Endothelial cell of umbilical vein (primary cell): ENCODE results near the gene GRK5. TPM values are rescaled to one million over a fixed set of nuclear protein-coding genes. Genes with fewer than 3 reads are reported as not detected.

Experiments used
- BruUV-seq: library from RNA; stranded (reverse); fragments of 400-500 nt; replicated peaks from 2 replicates; lab custom pipeline; 2021; lab: Mats Ljungman, UMichigan
- CTCF ChIA-PET: fragments of 300-600, 350-600 bp; sonication (Branson Sonifier 250); formaldehyde crosslinking; loops from one replicate; lab custom pipeline; 2021; ENCODE audit warnings: antibody characterized with exemption, inconsistent platforms; lab: Charles Lee
- POLR2A ChIA-PET: fragments of 300-600, 350-600 bp; sonication (Branson Sonifier 250); formaldehyde crosslinking; loops from one replicate; lab custom pipeline; 2021; ENCODE audit warnings: antibody characterized with exemption, inconsistent platforms; lab: Charles Lee
- DNase-seq: peaks from one replicate; pipeline ENCODE4 v3.0.0-alpha.2; 2011; ENCODE audit warnings: low read depth, low spot score
- FAIRE-seq: peaks from 2 replicates; lab custom pipeline; 2011; peaks lifted over from hg19 to GRCh38; lab: Jason Lieb, UNC
- H2AFZ ChIP-seq: 2 replicates; pipeline ENCODE4 v1.6.0; 2012; ENCODE audit warnings: low read depth, low read length, control low read depth, inconsistent platforms
- H3K27ac ChIP-seq: 2 replicates; pipeline ENCODE4 v1.5.1; 2011; ENCODE audit warnings: low read depth, mild to moderate bottlenecking, control low read depth, low read length, moderate library complexity; ENCODE audit not compliant: insufficient read depth
- H3K27me3 ChIP-seq, 2 experiments: 2 replicates each; pipeline versions ENCODE4 v1.6.0 to v1.6.1; 2011; ENCODE audit warnings: low read length in 2 of 2, mixed read lengths in 1 of 2; ENCODE audit not compliant: control insufficient read depth in 2 of 2, insufficient read depth in 2 of 2
- H3K36me3 ChIP-seq, 2 experiments: 2 replicates in 1 of 2; 3 replicates in 1 of 2; pipeline ENCODE4 v1.5.1; 2011; ENCODE audit warnings: low read length in 2 of 2, mild to moderate bottlenecking in 1 of 2, moderate library complexity in 1 of 2; ENCODE audit not compliant: control insufficient read depth in 2 of 2, insufficient read depth in 2 of 2; ENCODE audit errors: extremely low read depth in 1 of 2
- H3K4me1 ChIP-seq: 3 replicates; pipeline ENCODE4 v1.5.1; 2011; ENCODE audit warnings: mild to moderate bottlenecking, low read length; ENCODE audit not compliant: control insufficient read depth, insufficient read depth; ENCODE audit errors: extremely low read depth
- H3K4me2 ChIP-seq: 2 replicates; pipeline ENCODE4 v1.6.1; 2011; ENCODE audit warnings: low read length, control low read depth, mixed read lengths; ENCODE audit not compliant: insufficient read depth
- H3K4me3 ChIP-seq, 3 experiments: fragments of 200-600 bp in 1 of 3; sonication (generic), shearing (Covaris generic) in 1 of 3; replicated peaks in 1 of 3; 2 replicates each; pipeline ENCODE4 v1.5.1; 2011 to 2016; ENCODE audit warnings: control low read depth in 3 of 3, low read length in 3 of 3, mild to moderate bottlenecking in 2 of 3, inconsistent platforms in 1 of 3, low read depth in 1 of 3, moderate library complexity in 1 of 3; ENCODE audit not compliant: insufficient read depth in 1 of 3
- H3K79me2 ChIP-seq: 2 replicates; pipeline ENCODE4 v1.6.0; 2012; ENCODE audit warnings: low read length, inconsistent platforms; ENCODE audit not compliant: control insufficient read depth, insufficient read depth
- H3K9ac ChIP-seq: replicated peaks from 2 replicates; pipeline ENCODE3; 2011; ENCODE audit warnings: low read length, control low read depth; ENCODE audit not compliant: insufficient read depth; ENCODE audit errors: extremely low read depth
- H3K9me1 ChIP-seq: replicated peaks from 3 replicates; pipeline ENCODE4 v1.6.0; 2011; ENCODE audit warnings: mild to moderate bottlenecking, low read length; ENCODE audit not compliant: control insufficient read depth, insufficient read depth; ENCODE audit errors: extremely low read depth
- H3K9me3 ChIP-seq: replicated peaks from 2 replicates; pipeline ENCODE4 v1.5.1; 2012; ENCODE audit warnings: low read length, inconsistent platforms; ENCODE audit not compliant: control insufficient read depth, insufficient read depth
- H4K20me1 ChIP-seq: replicated peaks from 2 replicates; pipeline ENCODE3; 2011; ENCODE audit warnings: mild to moderate bottlenecking, low read length; ENCODE audit not compliant: control insufficient read depth, insufficient read depth; ENCODE audit errors: extremely low read depth
- CTCF ChIP-seq, 2 donors: IDR thresholded peaks; 1 replicate in 1 of 2; 2 replicates in 1 of 2; pipeline ENCODE4 v1.5.1; 2011; ENCODE audit warnings: low read length in 2 of 2, mild to moderate bottlenecking in 2 of 2, moderate library complexity in 2 of 2, control low read depth in 1 of 2, inconsistent platforms in 1 of 2, low read depth in 1 of 2; ENCODE audit not compliant: insufficient read depth in 1 of 2; ENCODE audit errors: extremely low read depth in 1 of 2
- EZH2 ChIP-seq: IDR thresholded peaks from 2 replicates; pipeline ENCODE4 v1.6.1; 2012; ENCODE audit warnings: borderline replicate concordance, low read depth, mild to moderate bottlenecking, moderate library complexity, low read length, inconsistent platforms; ENCODE audit not compliant: severe bottlenecking
- FOS ChIP-seq: IDR thresholded peaks from 2 replicates; pipeline ENCODE4 v1.6.1; 2011; ENCODE audit warnings: mild to moderate bottlenecking, low read length, moderate library complexity, borderline replicate concordance; ENCODE audit not compliant: insufficient read depth
- JUN ChIP-seq: IDR thresholded peaks from 2 replicates; pipeline ENCODE4 v1.6.1; 2011; ENCODE audit warnings: borderline replicate concordance, low read depth; ENCODE audit not compliant: insufficient read length, insufficient read depth
- MAX ChIP-seq: IDR thresholded peaks from 2 replicates; pipeline ENCODE4 v1.6.1; 2011; ENCODE audit not compliant: insufficient read depth, insufficient read length
- MYC ChIP-seq: IDR thresholded peaks from one replicate; pipeline ENCODE4 v1.6.1; 2011; ENCODE audit warnings: mild to moderate bottlenecking, low read depth, low read length
- POLR2A ChIP-seq: IDR thresholded peaks from 2 replicates; pipeline ENCODE4 v1.6.1; 2012; ENCODE audit warnings: low read depth, mild to moderate bottlenecking, control low read depth, low read length
- dilution Hi-C: fragments of 300-500 bp; cut with MboI; formaldehyde crosslinking; loops from one replicate; pipeline ENCODE4 v1.15.0; 2019; ENCODE audit warnings: low sequenced_read_pairs; ENCODE audit not compliant: extremely low pct_ligation_motif_present
- intact Hi-C: fragments of 100-400 bp; cut with micrococcal nuclease; formaldehyde crosslinking; loops from one replicate; pipeline ENCODE4 v1.10.0; 2022
- polyA plus RNA-seq, 4 experiments: library from polyadenylated mRNA; depleted of rRNA in 3 of 4; stranded (reverse) in 3 of 4; unstranded in 1 of 4; fragments of >200 nt; gene quantifications; 2 replicates each; pipeline versions ENCODE4 v1.2.1 to v1.2.3, GENCODE V29; 2011 to 2012; ENCODE audit warnings: missing spikeins in 1 of 4
- total RNA-seq: library from RNA; stranded (reverse); gene quantifications from 2 replicates; pipeline ENCODE4 v1.2.3, GENCODE V29; 2021

GRK5 gene
- total and polyA plus RNA-seq, 2 donors (not counting 3 experiments of a cell fraction or from before 2014, with no cell fraction given): 13.1 to 29.5 TPM

GRCh38 chr10:119406137-119406536 lies 198.8 kb downstream of the GRK5 start:
- Histone ChIP-seq H3K4me2 (no peak overlapping the region), H3K79me2 (no peaks in the 10 kb centered on the region), H3K4me3 (no peak overlapping the region), H3K27ac (no peak overlapping the region), H4K20me1 (no peaks in the 10 kb centered on the region), H2AFZ (no peak overlapping the region), H3K9ac (no peak overlapping the region), H3K27me3 (no peaks in the 10 kb centered on the region), H3K36me3 (no peaks in the 10 kb centered on the region), H3K4me1 (peaks cover 55% of the 10 kb centered on the region), H3K9me3 (no peaks in the 10 kb centered on the region), H3K9me1 (no peaks in the 10 kb centered on the region)
- ChIA-PET CTCF (interaction anchor here (0.7 to 2.3 kb wide), 5 partner anchors 13 to 207 kb away, joined by 3 to 8 read pairs (median 6); no protein-coding TSS in a partner anchor), POLR2A (no interaction called here)
- FAIRE-seq: no peak
- no peak for DNase-seq
- no peak for TF ChIP-seq POLR2A
- no peak for TF ChIP-seq MYC
- TF ChIP-seq FOS: no peak
- TF ChIP-seq EZH2: no peak
- no peak for TF ChIP-seq CTCF (IDR thresholded peaks at IDR 0.05; ENCODE audit: extremely low read depth in 1 of 2, insufficient read depth in 1 of 2, low read depth in 1 of 2, low read length in 2 of 2)
- TF ChIP-seq MAX: no peak
- no peak for TF ChIP-seq JUN
- dilution Hi-C loops (no loop called here), intact Hi-C loops (no loop called here)
- BruUV-seq: no TSS peak
